Hindlimb muscle (tissue), 1 donor: ENCODE measurements around the gene PEX1. TPM values are rescaled to one million over a fixed set of nuclear protein-coding genes. Genes with fewer than 3 reads are reported as not detected.
"Not testable (repeated sequence)": the region's sequence is repeated elsewhere in the genome, so short reads cannot be mapped to it uniquely, and the experiment has no call there.

Experiments used
- DNase-seq: peaks from one replicate; pipeline ENCODE4 v3.0.0-alpha.2; 2013
- polyA plus RNA-seq: library from polyadenylated mRNA; unstranded; fragments of 120-200 nt; gene quantifications from one replicate; pipeline ENCODE4 v1.2.1, GENCODE V29; 2013; ENCODE audit not compliant: insufficient read length

PEX1 gene
- polyA plus RNA-seq, 1 donor = 25.4 TPM

GRCh38 chr7:92504563-92504962 lies 23.8 kb downstream of the PEX1 start:
- no peak for DNase-seq

GRCh38 chr7:92503767-92504166 lies 24.6 kb downstream of the PEX1 start:
- DNase-seq = no peak

GRCh38 chr7:92498557-92498956 lies 29.8 kb downstream of the PEX1 start:
- no peak for DNase-seq

- no peak for DNase-seq
Observed at GRCh38 chr7:92496876-92497275, 31.4 kb downstream of the PEX1 start.

- no peak for DNase-seq
Observed at GRCh38 chr7:92489634-92490033, 38.7 kb downstream of the PEX1 start.

GRCh38 chr7:92487804-92488203 lies 40.5 kb downstream of the PEX1 start:
- DNase-seq = no peak

- DNase-seq = no peak
Observed at GRCh38 chr7:92485974-92486373, 42.3 kb downstream of the PEX1 start.

GRCh38 chr7:92485267-92485892 lies 42.9 kb downstream of the PEX1 start:
- DNase-seq = no peak

GRCh38 chr7:92484226-92484625 lies 44.1 kb downstream of the PEX1 start:
- DNase-seq = not testable (repeated sequence)

- DNase-seq = not testable (repeated sequence)
Observed at GRCh38 chr7:92483624-92484023, 44.7 kb downstream of the PEX1 start.

- DNase-seq = not testable (repeated sequence)
Observed at GRCh38 chr7:92479146-92479545, 49.2 kb downstream of the PEX1 start.

GRCh38 chr7:92478711-92479110 lies 49.6 kb downstream of the PEX1 start:
- no peak for DNase-seq

GRCh38 chr7:92478095-92478494 lies 50.2 kb downstream of the PEX1 start:
- no peak for DNase-seq

- not testable (repeated sequence) for DNase-seq
Observed at GRCh38 chr7:92477681-92478080, 50.6 kb downstream of the PEX1 start, which contains the start of gene ERVW-1. TSS of gene ERVW-1 (minus strand) at chr7:92477946. CDS start at chr7:92470381, 7,565 bp downstream.

GRCh38 chr7:92475851-92476590 lies 52.3 kb downstream of the PEX1 start:
- not testable (repeated sequence) for DNase-seq

- not testable (repeated sequence) for DNase-seq
Observed at GRCh38 chr7:92475261-92475770, 53.0 kb downstream of the PEX1 start.

- not testable (repeated sequence) for DNase-seq
Observed at GRCh38 chr7:92473989-92474388, 54.3 kb downstream of the PEX1 start.

GRCh38 chr7:92468589-92468988 lies 59.7 kb downstream of the PEX1 start:
- DNase-seq = not testable (repeated sequence)

GRCh38 chr7:92466682-92467081 lies 61.6 kb downstream of the PEX1 start:
- DNase-seq = no peak

GRCh38 chr7:92464515-92464914 lies 63.8 kb downstream of the PEX1 start:
- DNase-seq = no peak

- no peak for DNase-seq
Observed at GRCh38 chr7:92462560-92462959, 65.8 kb downstream of the PEX1 start.

GRCh38 chr7:92461027-92462003 lies 67.0 kb downstream of the PEX1 start:
- DNase-seq = no peak

GRCh38 chr7:92460510-92460909 lies 67.8 kb downstream of the PEX1 start:
- no peak for DNase-seq
